Spleen (tissue), 7 donors: ENCODE data around the gene C16orf82.

ENCODE experiments used
- POLR2A ChIP-seq, 3 donors: fragments of 450-650 bp; IDR thresholded peaks; one replicate each; pipeline ENCODE4 v1.5.1; 2017; ENCODE audit warnings: antibody characterized with exemption in 3 of 3, mild to moderate bottlenecking in 1 of 3
- POLR2AphosphoS5 ChIP-seq, 3 donors: sonication (generic); formaldehyde crosslinking; IDR thresholded peaks; one replicate each; pipeline ENCODE4 v1.5.1; 2017; ENCODE audit warnings: antibody characterized with exemption in 3 of 3
- TF ChIP-seq, protein P1 (sequence below), 11 experiments: fragments of 200-600 bp in 7 of 11; fragments of 450-650 bp in 4 of 11; sonication (generic) in 4 of 11; IDR thresholded peaks in 8 of 11; conservative IDR thresholded peaks in 3 of 11; 1 replicate in 7 of 11; 2 replicates in 4 of 11; pipeline versions ENCODE4 v1.4.0 to v1.8.0; 2016 to 2021; ENCODE audit warnings: antibody characterized with exemption in 11 of 11, inconsistent platforms in 4 of 11, mild to moderate bottlenecking in 1 of 11
- donor health status: DM: no; HTN: no; CAD: no; lungs with moderate emphysema.
- donor health status: DM: no; HTN: no; CAD: no.
- donor health status: DM: no; HTN: no; CAD: no.

DNA sequence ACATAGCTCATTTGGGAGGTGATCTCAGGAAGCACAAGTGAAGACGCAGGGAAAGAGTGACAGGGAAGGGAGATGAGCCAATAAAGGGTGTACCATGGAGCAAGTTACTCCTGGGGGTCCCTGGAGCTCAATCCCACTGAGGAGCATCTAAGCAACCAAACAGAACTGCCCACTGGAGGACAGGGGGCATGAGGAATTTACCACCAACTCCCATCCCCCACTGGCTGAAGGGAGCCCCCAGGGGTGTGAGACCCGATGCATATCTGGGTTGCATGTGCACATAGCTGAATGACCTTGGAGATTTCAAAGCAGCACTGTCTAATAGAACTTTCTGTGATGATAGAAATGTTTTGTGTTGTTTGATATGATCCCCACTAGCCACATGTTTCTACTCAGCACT is 29.6 kb downstream of the C16orf82 start:
- TF ChIP-seq, protein P1, sequence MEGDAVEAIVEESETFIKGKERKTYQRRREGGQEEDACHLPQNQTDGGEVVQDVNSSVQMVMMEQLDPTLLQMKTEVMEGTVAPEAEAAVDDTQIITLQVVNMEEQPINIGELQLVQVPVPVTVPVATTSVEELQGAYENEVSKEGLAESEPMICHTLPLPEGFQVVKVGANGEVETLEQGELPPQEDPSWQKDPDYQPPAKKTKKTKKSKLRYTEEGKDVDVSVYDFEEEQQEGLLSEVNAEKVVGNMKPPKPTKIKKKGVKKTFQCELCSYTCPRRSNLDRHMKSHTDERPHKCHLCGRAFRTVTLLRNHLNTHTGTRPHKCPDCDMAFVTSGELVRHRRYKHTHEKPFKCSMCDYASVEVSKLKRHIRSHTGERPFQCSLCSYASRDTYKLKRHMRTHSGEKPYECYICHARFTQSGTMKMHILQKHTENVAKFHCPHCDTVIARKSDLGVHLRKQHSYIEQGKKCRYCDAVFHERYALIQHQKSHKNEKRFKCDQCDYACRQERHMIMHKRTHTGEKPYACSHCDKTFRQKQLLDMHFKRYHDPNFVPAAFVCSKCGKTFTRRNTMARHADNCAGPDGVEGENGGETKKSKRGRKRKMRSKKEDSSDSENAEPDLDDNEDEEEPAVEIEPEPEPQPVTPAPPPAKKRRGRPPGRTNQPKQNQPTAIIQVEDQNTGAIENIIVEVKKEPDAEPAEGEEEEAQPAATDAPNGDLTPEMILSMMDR (IDR thresholded peaks at IDR 0.05 in 8 of 11, conservative IDR thresholded peaks at IDR 0.05 in 3 of 11): no peak
- TF ChIP-seq POLR2A (IDR thresholded peaks at IDR 0.05) (no peak), POLR2AphosphoS5 (IDR thresholded peaks at IDR 0.05) (no peak)
